ENCODE data around the gene WDR45. TPM values are rescaled to one million over a fixed set of nuclear protein-coding genes. Genes with fewer than 3 reads are reported as not detected.

WDR45 gene
- total and polyA plus RNA-seq, 2 donors: 36.3 to 77.5 TPM

GRCh38 chrX:49069038-49069437 is 10.6 kb downstream of the WDR45 start:
- Histone ChIP-seq H3K4me3 (ENCODE audit: low read depth, low read length) (no peak overlapping the region), H3K4me1 (ENCODE audit: insufficient read depth) (peaks cover 1% of the 10 kb centered on the region), H3K27ac (ENCODE audit: low read depth) (no peak overlapping the region), H3K36me3 (ENCODE audit: insufficient read depth) (peaks cover 4% of the 10 kb centered on the region)
- WGBS: 85% methylated on average over 11 of the region's 11 CpGs
- DNase-seq (ENCODE audit: extremely low spot score): no peak

DNA sequence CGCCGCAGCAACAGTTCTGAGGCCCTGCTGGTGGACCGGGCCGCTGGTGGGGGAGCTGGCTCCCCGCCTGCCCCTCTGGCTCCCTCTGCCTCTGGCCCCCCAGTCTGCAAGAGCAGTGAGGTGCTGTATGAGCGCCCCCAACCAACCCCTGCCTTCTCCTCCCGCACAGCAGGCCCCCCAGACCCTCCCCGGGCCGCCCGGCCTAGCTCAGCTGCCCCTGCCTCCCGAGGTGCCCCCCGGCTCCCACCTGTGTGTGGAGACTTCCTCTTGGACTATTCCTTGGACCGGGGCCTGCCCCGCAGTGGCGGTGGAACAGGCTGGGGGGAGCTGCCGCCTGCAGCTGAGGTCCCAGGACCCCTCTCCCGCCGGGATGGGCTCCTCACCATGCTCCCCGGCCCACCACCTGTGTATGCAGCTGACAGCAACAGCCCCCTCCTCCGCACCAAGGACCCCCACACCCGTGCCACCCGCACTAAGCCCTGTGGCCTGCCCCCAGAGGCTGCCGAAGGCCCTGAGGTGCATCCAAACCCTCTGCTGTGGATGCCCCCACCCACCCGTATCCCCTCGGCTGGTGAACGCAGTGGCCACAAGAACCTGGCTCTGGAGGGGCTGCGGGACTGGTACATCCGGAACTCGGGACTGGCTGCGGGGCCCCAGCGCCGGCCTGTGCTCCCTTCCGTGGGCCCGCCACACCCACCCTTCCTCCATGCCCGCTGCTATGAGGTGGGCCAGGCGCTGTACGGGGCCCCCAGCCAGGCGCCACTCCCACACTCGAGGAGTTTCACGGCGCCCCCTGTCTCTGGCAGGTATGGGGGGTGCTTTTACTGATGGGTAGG is 12.2 kb downstream of the WDR45 start:
- WGBS: 90% methylated on average over 41 of the region's 41 CpGs
- no peaks in the 10 kb centered on the region for H3K4me1 ChIP-seq (ENCODE audit: insufficient read depth)
- DNase-seq (ENCODE audit: extremely low spot score): no peak
- H3K27ac ChIP-seq (ENCODE audit: low read depth): no peak overlapping the region
- no peak overlapping the region for H3K4me3 ChIP-seq (ENCODE audit: low read depth, low read length)
- H3K36me3 ChIP-seq (ENCODE audit: insufficient read depth): peaks cover 4% of the 10 kb centered on the region

- 66% methylated on average over 9 of the region's 9 CpGs for WGBS
- Histone ChIP-seq H3K36me3 (ENCODE audit: insufficient read depth) (peaks cover 4% of the 10 kb centered on the region), H3K27ac (ENCODE audit: low read depth) (no peak overlapping the region), H3K4me3 (ENCODE audit: low read depth, low read length) (no peak overlapping the region), H3K4me1 (ENCODE audit: insufficient read depth) (no peaks in the 10 kb centered on the region)
- DNase-seq (ENCODE audit: extremely low spot score): no peak
These were observed 13.0 kb downstream of the WDR45 start for GRCh38 chrX:49066690-49067089.

DNA sequence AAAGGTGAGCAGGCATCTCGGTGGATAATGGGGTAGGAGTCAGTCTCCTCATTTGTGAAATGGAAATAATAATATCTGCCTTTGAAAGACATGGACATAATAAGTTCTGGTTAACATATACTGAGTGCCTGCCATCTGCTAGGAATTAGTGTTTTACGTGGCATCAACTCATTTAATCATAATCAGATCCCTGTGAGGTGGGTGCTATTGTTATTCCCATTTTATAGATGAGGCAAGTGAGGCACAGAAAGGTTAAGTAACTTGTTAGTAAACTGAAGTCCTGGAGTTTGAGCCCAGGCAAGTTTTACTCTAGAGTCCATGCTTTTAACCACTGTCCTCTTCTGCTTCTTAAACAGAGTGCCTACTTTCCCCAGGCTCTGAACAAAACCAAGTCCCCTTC is 13.4 kb downstream of the WDR45 start:
- Histone ChIP-seq H3K36me3 (ENCODE audit: insufficient read depth) (peaks cover 4% of the 10 kb centered on the region), H3K4me3 (ENCODE audit: low read depth, low read length) (no peak overlapping the region), H3K4me1 (ENCODE audit: insufficient read depth) (no peaks in the 10 kb centered on the region), H3K27ac (ENCODE audit: low read depth) (no peak overlapping the region)
- no peak for DNase-seq (ENCODE audit: extremely low spot score)
- WGBS: 83% methylated on average over 2 of the region's 2 CpGs

DNA sequence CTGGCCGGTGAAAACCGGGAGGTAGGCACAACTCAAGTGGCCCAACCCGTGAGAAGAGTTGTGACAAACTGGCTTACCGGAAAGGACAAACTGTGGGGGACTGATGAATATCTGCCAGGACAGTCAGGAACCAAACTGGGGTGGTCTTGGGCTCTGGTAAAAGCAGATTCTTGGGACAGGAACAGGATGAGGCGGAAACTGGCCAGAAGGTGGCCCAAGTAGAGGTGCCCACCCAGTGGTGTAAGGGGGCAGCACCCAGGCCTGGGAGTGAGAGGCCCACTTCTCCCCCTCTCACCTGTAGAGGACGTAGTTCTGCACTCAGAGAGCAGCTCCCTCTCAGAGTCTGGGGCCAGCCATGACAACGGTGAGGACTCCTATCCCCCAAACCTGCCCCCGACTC is 15.0 kb downstream of the WDR45 start:
- H3K4me3 ChIP-seq (ENCODE audit: low read depth, low read length): no peak overlapping the region
- no peak overlapping the region for H3K27ac ChIP-seq (ENCODE audit: low read depth)
- H3K36me3 ChIP-seq (ENCODE audit: insufficient read depth): peaks cover 4% of the 10 kb centered on the region
- WGBS: 86% methylated on average over 8 of the region's 8 CpGs
- no peak for DNase-seq (ENCODE audit: extremely low spot score)
- H3K4me1 ChIP-seq (ENCODE audit: insufficient read depth): no peaks in the 10 kb centered on the region

GRCh38 chrX:49064303-49064702 is 15.4 kb downstream of the WDR45 start:
- 93% methylated on average over 20 of the region's 20 CpGs for WGBS
- Histone ChIP-seq H3K4me1 (ENCODE audit: insufficient read depth) (no peaks in the 10 kb centered on the region), H3K27ac (ENCODE audit: low read depth) (no peak overlapping the region), H3K4me3 (ENCODE audit: low read depth, low read length) (no peak overlapping the region), H3K36me3 (ENCODE audit: insufficient read depth) (peaks cover 4% of the 10 kb centered on the region)
- DNase-seq (ENCODE audit: extremely low spot score): no peak

- H3K4me1 ChIP-seq (ENCODE audit: insufficient read depth): no peaks in the 10 kb centered on the region
These were observed 16.0 kb downstream of the WDR45 start for GRCh38 chrX:49063715-49064114.

DNA sequence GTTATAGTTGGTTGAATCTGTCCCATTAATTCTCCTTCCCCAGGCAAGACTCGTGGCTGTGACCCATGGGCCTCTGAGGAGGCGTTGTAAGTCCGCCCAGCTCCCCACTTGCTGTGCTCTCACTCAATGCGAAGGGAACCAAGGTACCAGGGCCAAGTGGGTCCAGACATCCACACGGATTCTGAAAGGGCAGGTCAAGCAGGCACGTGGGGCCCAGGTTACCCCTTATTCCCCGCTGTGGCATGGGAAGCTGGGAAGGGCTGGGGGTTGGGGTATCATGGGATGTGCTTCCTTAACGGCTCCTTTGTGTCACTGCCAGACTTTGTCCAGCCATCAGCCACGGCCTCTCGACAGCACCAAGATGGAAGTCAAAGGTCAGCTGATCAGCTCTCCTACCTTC is 17.8 kb downstream of the WDR45 start:
- DNase-seq (ENCODE audit: extremely low spot score): no peak
- 83% methylated on average over 10 of the region's 10 CpGs for WGBS
- Histone ChIP-seq H3K27ac (ENCODE audit: low read depth) (no peak overlapping the region), H3K4me1 (ENCODE audit: insufficient read depth) (peaks cover 1% of the 10 kb centered on the region), H3K4me3 (ENCODE audit: low read depth, low read length) (no peak overlapping the region), H3K36me3 (ENCODE audit: insufficient read depth) (peaks cover 4% of the 10 kb centered on the region)

More at GRCh38 chrX:49063715-49064114, 16.0 kb downstream of the WDR45 start:
- Histone ChIP-seq H3K4me3 (ENCODE audit: low read depth, low read length) (no peak overlapping the region), H3K27ac (ENCODE audit: low read depth) (no peak overlapping the region), H3K36me3 (ENCODE audit: insufficient read depth) (peaks cover 4% of the 10 kb centered on the region)
- 96% methylated on average over 9 of the region's 9 CpGs for WGBS
- DNase-seq (ENCODE audit: extremely low spot score): no peak

DNA sequence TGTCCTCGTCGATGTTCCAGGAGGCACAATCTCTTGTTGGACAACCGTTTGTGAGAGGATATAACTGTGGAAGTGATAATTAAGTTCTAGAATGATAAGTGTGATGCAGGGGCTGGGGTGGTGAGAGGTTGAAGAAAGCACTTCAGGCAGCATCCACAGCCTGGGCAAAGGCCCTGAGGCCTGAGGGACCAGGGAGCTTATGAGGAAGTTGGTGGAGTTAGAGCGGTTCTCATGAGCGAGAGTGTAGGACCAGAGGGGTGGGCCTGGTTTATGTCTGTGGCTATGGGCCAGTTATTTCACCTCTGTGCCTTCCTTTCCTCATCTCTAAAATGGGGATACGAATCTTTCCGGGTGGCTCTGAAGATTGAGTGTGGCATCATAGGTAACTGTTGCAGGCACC is 18.2 kb downstream of the WDR45 start:
- Histone ChIP-seq H3K27ac (ENCODE audit: low read depth) (no peak overlapping the region), H3K4me1 (ENCODE audit: insufficient read depth) (peaks cover 1% of the 10 kb centered on the region), H3K4me3 (ENCODE audit: low read depth, low read length) (no peak overlapping the region), H3K36me3 (ENCODE audit: insufficient read depth) (peaks cover 4% of the 10 kb centered on the region)
- 90% methylated on average over 7 of the region's 7 CpGs for WGBS
- no peak for DNase-seq (ENCODE audit: extremely low spot score)

GRCh38 chrX:49060914-49061313 is 18.8 kb downstream of the WDR45 start:
- Histone ChIP-seq H3K4me1 (ENCODE audit: insufficient read depth) (peaks cover 1% of the 10 kb centered on the region), H3K27ac (ENCODE audit: low read depth) (no peak overlapping the region), H3K4me3 (ENCODE audit: low read depth, low read length) (no peak overlapping the region), H3K36me3 (ENCODE audit: insufficient read depth) (peaks cover 4% of the 10 kb centered on the region)
- whole genome bisulfite sequencing: 88% methylated on average over 3 of the region's 3 CpGs
- DNase-seq (ENCODE audit: extremely low spot score): no peak

DNA sequence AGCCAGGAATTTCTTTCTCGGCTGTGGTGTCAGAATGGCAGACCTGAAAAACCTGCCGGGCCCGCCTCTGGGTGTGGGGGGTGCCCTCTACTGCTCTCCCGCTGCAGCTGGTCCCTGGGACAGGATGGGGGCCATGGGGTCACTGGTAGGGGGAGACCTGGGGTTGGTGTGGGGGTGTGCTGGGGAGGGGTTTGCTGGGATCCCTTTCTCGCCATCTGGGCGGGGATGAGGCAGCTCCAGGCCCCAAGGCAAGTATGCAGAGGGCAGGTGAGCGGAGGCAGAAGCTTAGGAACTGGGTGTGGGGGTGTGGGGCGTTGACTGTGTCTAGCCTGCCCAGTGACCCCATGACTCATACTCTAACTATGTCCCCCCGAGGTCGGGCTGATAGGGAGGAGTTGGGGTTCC is 20.0 kb downstream of the WDR45 start:
- 63% methylated on average over 10 of the region's 10 CpGs for WGBS
- no peak overlapping the region for H3K27ac ChIP-seq (ENCODE audit: low read depth)
- peaks cover 2% of the 10 kb centered on the region for H3K36me3 ChIP-seq (ENCODE audit: insufficient read depth)
- no peak for DNase-seq (ENCODE audit: extremely low spot score)
- peaks cover 1% of the 10 kb centered on the region for H3K4me1 ChIP-seq (ENCODE audit: insufficient read depth)
- H3K4me3 ChIP-seq (ENCODE audit: low read depth, low read length): peak overlapping the region; percentile 4

- peaks cover 1% of the 10 kb centered on the region for H3K4me1 ChIP-seq (ENCODE audit: insufficient read depth)
- peak overlapping the region; percentile 12 for H3K4me3 ChIP-seq (ENCODE audit: low read depth, low read length)
- H3K36me3 ChIP-seq (ENCODE audit: insufficient read depth): no peaks in the 10 kb centered on the region
- H3K27ac ChIP-seq (ENCODE audit: low read depth): peak overlapping the region; percentile 56
- 49% methylated on average over 6 of the region's 6 CpGs for WGBS
- no peak for DNase-seq (ENCODE audit: extremely low spot score)
These were observed 20.5 kb downstream of the WDR45 start for GRCh38 chrX:49059201-49059600.

DNA sequence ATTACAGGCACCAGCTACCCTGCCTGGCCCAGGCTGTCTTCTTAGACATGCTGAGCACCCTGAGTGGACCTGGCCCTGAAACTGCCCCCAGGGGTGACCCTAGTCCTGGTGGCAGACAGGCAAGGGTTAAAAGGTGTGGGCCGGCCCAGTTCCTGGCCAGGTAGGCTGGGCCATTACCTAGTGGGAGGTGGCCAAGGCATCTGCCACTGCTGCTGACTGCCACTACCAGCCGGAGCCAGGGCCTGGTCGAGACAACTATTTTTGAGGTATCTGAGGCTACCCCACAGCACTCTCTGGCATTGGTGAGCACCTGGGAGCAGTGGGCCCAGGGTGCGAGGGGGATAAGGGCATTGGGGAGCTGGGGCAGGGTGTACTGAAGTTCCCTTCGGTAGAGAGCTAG is 20.9 kb downstream of the WDR45 start, which contains the start of gene CCDC120:
TSS of gene CCDC120 (plus strand) at position 206 of the 400 bp plus-strand sequence. CDS start 3,043 bp downstream, outside the sequence.
- Histone ChIP-seq H3K4me3 (ENCODE audit: low read depth, low read length) (peak within 1 kb of the TSS; percentile 12), H3K27ac (ENCODE audit: low read depth) (peak within 1 kb of the TSS; percentile 56), H3K4me1 (ENCODE audit: insufficient read depth) (peaks cover 1% of the 10 kb centered on the region), H3K36me3 (ENCODE audit: insufficient read depth) (no peaks in the 10 kb centered on the region)
- no peak for DNase-seq (ENCODE audit: extremely low spot score)
- 47% methylated on average over 5 of the region's 5 CpGs for WGBS

DNA sequence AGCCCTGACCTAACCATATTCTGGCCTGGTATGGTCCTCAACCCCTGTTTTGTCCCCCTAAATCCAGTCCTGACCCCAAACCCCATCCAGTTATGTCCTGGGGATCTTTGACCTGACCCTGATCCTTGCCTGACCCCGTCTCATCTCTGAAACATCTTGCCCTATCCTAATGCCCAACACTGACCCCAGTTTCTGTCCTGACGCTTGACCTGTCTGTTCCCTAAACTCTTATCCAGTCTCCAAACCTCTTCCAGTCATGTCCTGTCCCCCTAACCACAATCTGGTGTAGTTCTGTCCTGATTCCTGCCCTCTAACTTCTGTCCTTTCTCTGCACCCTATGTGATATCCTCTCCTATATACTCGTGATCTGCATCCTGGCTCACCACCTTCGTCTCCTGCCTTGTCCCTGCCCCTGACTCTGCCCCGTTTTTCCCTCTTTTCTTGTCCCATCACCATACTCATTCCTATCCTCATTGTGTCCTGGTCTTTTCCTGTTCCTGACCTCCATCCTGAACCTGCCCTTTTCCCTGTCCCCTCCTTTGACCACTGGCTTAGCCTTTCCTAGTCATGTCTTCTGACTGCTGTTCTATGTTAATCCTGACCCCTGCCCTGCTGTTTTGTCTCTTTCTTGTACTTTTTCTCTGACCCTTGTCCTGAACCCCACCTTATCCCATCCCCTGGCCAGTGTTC is 25.5 kb downstream of the WDR45 start:
- H3K27ac ChIP-seq (ENCODE audit: low read depth): peak overlapping the region; percentile 89
- H3K4me3 ChIP-seq (ENCODE audit: low read depth, low read length): peak overlapping the region; percentile 86
- 86% methylated on average over 5 of the region's 5 CpGs for WGBS
- peaks cover 4% of the 10 kb centered on the region for H3K4me1 ChIP-seq (ENCODE audit: insufficient read depth)
- no peaks in the 10 kb centered on the region for H3K36me3 ChIP-seq (ENCODE audit: insufficient read depth)
- DNase-seq (ENCODE audit: extremely low spot score): no peak
